Germinal center (tissue), 1 donor: ENCODE measurements around the gene CLIC5.

Experiments
- DNase-seq: peaks from one replicate; pipeline ENCODE4 v3.0.0; 2012; ENCODE audit warnings: mixed read lengths, low spot score

Gene CLIC5

DNA sequence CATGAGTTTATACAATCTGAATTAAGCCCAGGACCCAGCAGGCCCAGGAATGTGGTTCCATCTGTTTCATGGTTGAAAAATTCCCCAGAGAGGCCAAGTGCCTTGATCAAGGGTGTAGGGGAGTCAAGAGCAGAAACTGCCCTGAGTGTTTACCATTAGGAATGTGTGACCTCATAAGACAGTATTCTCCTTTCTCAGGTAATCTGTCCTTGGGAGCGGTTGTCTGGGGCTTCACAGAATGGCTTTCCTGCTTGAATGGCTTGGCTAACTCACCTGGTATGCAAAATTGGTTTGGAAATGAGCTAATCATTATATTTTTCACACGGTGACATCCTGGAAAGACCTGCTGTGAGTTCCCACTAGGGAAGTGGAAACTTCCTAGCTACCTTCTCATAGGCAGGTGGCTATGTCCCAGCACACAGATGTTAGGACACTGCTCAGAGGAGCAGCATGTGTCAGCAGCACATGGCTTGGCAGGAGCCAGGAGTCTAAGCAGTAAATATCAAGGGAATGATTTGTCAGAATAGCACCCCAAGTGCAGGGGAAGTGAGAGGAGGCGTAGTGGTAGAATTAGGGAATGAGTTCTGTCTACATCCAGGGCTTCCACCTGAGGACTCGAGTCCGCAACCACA, 17.7 kb downstream of the CLIC5 start:
- DNase-seq: no peak

GRCh38 chr6:45991189-45991588, 24.5 kb downstream of the CLIC5 start:
- no peak for DNase-seq

DNA sequence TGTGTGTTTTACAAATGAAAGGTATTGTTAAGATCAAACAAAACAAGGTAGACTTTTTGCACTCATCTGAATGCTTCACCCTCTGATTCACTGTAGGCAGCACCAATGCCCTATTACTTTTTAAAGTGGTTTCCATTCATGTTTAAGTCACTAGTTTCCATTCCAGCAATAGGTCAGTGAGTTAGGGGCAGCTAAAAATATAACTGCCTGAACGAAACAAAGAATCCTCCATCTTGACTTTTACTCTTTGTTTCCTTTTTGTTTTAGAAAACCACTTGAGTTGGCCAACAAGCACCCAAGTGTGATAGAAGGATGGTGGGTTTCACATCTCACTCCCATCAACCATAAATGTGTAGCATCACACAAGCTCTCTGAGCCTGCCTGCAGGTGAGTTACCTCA, 25.5 kb downstream of the CLIC5 start:
- no peak for DNase-seq

GRCh38 chr6:45988635-45989034, 27.0 kb downstream of the CLIC5 start:
- no peak for DNase-seq

DNA sequence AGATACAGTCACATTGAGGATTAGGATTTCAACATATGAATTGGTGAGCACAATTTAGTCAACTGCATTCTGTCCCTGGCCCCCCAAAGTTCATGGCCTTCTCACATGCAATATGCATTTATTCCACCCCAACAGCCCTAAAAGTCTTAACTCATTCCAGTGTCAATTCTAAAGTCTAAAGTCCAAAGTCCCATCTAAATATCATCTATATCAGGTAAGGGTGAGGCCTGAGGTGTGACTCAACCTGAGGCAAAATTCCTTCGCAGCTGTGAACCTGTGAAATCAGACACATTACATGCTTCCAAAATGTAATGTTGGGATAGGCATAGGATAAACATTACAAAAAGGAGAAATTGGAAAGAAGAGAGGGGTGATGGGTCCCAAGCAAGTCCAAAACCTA, 27.8 kb downstream of the CLIC5 start:
- no peak for DNase-seq

DNA sequence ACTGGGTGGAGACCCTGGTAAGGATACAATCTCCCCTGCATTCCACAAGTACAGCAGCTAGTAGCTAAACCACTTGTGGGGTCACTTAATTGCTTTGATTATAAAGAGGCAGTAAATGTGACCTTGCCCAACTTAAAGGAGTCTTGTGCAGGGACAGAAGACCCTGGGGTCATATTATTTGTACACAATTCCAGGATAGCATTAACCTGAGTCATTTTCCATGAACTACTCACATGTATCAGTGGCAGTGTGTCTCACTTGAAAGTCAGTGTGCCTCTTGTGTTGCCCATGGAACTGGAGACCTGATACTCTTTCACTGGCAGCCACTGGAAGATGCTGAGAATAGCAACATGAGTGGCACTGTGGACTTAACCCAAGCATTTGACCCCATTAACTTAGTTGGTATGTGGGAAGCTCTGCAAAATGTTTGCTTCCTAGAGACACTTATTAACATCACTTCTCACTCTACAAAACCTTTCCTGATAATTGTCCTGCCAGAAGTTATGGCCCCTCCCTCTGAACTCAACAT, 28.9 kb downstream of the CLIC5 start:
- DNase-seq: no peak

GRCh38 chr6:45984788-45985425, 30.8 kb downstream of the CLIC5 start:
- DNase-seq: no peak

- DNase-seq: no peak
Observed at GRCh38 chr6:45984347-45984746, 31.3 kb downstream of the CLIC5 start.

GRCh38 chr6:45983062-45983461, 32.6 kb downstream of the CLIC5 start:
- DNase-seq: no peak

DNA sequence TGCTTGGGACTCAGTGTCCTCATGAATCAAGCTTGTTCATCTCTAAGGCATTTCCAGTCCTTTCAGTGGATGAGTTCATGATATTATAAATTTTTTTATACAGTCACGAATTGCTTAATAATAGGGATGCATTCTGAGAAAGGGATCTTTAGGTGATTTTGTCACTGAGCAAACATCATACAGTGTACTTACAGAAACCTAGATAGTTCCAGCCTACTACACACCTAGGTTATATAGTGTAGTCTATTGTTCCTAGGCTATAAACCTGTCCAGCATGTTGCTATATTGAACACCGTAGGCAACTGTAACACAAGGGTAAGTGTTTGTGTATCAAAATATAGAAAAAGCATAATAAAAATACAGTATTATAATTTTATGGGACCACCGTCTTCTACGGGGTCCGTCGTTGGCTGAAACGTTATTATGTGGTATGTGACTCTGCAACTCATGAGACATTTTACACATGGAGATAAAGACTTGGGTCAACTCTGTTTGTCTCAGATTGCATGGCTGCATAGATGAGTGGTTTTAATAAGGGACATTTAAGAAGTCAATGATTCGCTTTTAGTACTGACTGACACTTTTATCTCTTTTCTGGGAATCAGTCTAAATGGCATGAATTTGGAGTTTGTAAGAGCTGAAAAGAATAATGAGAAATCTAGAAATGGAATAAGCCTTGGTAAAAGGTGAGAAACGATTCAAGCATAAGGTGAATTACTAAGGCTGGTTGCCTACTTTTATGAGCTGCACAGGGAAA, 33.2 kb downstream of the CLIC5 start:
- DNase-seq: no peak

GRCh38 chr6:45981046-45981445, 34.6 kb downstream of the CLIC5 start:
- no peak for DNase-seq

- no peak for DNase-seq
Observed at GRCh38 chr6:45979311-45979710, 36.3 kb downstream of the CLIC5 start.

- DNase-seq: no peak
Observed at GRCh38 chr6:45974596-45974995, 41.1 kb downstream of the CLIC5 start.

- no peak for DNase-seq
Observed at GRCh38 chr6:45972795-45973503, 42.7 kb downstream of the CLIC5 start.

DNA sequence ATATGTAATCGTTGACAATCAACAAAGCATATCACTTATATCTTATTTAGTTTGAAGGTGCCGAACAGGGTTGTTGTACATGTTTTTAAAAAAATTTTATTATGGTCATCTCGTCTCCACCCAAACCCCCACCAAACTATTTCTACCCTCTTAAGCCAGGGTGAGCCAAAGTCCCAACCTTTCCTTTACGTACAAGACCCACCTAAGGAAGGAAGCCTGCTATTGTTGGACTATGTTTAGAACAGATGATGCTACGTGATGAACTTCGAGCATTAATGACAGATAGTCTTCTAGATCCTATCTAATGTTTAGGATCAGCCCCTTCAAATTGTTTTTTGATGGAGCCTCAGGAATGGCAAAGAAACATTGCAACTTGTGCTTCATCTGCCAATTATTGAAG, 44.4 kb downstream of the CLIC5 start:
- no peak for DNase-seq

- DNase-seq: no peak
Observed at GRCh38 chr6:45970326-45970725, 45.3 kb downstream of the CLIC5 start.

DNA sequence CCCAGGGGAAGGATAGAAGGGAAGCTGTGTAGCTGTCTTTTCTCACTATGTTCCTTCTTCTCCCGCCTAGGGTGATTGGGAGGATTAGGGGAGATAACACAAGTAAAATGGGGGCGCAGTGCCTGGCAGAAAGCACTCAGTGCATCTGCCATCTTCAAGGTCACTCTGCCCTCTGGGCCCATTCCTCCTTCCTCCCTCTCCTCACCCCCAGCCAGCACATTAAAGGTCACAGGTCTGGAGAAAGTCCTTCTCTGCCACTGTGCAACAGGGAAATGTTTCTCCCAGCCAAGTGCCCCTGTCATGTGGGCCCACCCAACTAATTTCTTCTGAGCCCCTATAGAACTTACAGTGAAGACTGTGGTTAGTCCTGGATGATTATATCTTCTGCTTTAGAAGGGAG, 45.8 kb downstream of the CLIC5 start:
- DNase-seq: no peak

- DNase-seq: no peak
Observed at GRCh38 chr6:45969026-45969425, 46.6 kb downstream of the CLIC5 start.

GRCh38 chr6:45967363-45967762, 48.3 kb downstream of the CLIC5 start:
- DNase-seq: no peak

- DNase-seq: no peak
Observed at GRCh38 chr6:45966797-45967196, 48.9 kb downstream of the CLIC5 start.

GRCh38 chr6:45966340-45966739, 49.3 kb downstream of the CLIC5 start:
- DNase-seq: no peak

GRCh38 chr6:45965792-45966191, 49.9 kb downstream of the CLIC5 start:
- DNase-seq: no peak

DNA sequence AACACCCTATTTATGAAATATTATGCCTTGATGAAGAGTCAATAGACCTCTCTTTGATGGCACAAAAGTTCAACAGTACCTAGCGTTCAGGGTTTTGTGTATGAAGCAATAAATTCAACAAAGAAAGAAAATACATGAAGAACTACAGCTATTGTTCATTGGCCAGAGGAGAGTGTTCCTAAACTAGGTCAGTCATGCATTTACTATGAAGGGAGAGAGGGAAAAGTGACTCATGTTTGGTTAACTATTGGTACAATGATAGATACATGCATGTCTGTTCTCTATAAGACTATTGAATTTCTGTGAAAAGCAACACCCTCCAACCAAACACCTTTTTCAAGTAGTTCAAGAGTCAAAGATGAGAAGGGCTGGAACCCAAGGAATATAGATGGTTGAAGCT, 50.7 kb downstream of the CLIC5 start:
- DNase-seq: no peak
